GM23248 (cell line): ENCODE data around the gene LMAN2L.

Experiments
- EZH2 ChIP-seq: fragments of 200-600 bp; sonication (generic); IDR thresholded peaks from 2 replicates; pipeline ENCODE4 v1.6.1; 2018; ENCODE audit warnings: antibody characterized with exemption, mild to moderate bottlenecking; ENCODE audit not compliant: insufficient read depth, poor library complexity, severe bottlenecking
- EZH2phosphoT487 ChIP-seq: fragments of 200-600 bp; sonication (generic); IDR thresholded peaks from 2 replicates; pipeline ENCODE4 v1.6.1; 2018; ENCODE audit warnings: antibody characterized with exemption, moderate library complexity, mild to moderate bottlenecking, low read depth; ENCODE audit not compliant: insufficient read depth

DNA sequence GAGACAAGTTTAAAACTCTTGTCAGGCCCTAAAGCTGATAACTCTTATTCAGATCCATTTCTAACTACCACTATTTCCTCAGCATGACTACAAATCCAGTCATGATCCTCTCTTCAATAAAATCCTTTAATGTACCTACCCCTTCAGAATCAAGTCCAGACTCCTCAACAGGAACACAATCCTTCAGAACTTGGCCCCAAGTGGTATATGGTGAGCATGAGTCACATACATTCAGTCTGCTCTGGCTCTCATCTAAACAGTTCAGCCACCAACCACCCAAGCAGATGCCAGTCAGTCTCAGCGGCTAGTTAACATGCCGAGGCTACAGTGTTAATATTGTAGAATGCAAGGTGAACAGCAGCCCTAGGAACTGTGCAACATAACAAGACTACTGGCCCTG lies 9.7 kb downstream of the LMAN2L start:
- no peak for TF ChIP-seq EZH2phosphoT487
- no peak for TF ChIP-seq EZH2
